Limb (tissue), 2 donors: Measurements from ENCODE around the gene TMEM126B.

Experiments
- DNase-seq, 2 donors: peaks; one replicate each; pipeline ENCODE4 v3.0.0-alpha.2; 2016; ENCODE audit errors: extremely low spot score in 2 of 2

The TMEM126B gene

DNA sequence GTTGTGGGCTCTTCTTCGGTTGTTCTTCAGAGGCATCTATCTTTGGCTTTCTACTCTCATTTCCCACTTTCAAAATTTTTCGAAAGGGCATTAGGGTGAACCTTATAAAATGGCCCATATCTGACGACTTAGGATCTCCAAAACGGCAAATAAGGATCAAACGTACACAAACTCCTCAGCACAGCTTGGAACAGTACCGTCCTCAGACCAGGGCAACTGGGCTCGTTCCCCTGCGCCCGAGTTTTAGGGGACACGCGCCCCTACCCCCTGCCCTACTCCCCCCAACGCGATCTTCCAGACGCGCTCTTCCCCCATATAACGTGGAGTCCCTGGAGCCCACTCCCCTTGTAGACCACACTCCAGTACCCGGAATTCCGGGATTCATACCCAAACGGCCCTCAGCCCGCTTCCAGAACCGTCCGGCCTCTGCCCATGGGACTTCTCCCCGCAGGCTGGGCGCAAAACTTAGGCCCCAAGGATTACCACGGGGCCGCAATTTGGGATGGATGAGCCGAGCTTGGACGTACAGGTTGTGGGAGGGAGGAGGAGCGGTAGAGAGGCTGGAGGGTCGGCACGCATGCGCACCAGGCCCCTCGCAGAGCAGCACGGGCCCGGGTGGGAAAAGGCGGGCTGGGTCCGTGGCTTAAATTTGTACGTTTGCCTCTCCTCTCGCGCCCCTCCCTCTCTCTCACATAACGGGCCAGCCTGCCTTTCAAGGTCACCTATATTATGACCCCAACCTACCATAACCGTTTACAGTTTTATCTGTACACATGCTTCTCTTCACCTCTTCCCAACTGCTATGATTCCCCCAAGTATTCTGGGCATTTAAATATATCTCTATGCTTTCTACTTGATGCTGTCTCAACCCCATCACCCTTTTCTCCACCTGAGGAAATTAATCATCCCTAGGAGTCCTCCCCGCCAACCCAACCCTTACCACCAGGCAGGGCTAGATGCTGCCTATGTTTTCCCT, 54.2 kb downstream of the TMEM126B start:
- peak; percentile 80 to 88 for DNase-seq

GRCh38 chr11:85685125-85685819, 56.9 kb downstream of the TMEM126B start:
- DNase-seq: peak; percentile 61 to 68

DNA sequence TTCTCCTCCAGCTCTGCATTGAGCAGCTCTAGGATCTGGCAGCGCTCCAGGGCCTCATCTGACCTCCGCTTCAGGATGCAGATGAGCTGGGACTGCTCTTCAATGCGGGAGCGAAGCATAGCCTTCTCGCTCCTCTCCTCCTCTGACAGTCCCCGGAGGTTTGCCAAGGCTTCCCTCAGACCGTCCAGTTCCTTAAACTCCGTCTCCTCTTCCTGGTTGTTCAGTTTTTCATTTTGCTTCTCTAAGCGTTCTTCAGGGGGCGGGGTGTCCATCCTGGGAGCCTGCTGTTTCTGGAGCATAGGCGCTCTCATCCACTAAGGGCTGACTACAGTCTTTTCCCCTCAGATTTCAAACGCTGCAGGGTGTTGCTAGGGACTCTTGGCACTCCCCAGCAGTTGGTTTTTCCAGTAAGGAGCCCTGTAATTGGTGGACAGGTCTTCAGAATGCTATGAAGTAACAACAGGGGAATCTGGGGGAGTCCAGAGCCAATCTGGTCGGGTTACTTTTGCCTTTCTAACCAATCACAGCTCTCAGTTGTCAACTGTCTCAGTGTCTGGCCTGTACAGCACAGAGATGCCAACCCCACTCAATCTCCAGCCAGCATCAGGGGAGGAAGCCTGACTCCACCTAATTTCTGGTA, 57.5 kb downstream of the TMEM126B start, which contains the start of gene CCDC89:
TSS of gene CCDC89 (minus strand) at position 376 of the 640 bp plus-strand sequence. CDS start at position 311, 65 bp downstream.
- DNase-seq: peak; percentile 57 to 87
